HuH-7.5 (cell line): ENCODE measurements around the gene ALDH3B2.
A peak's percentile ranks its signal among the peaks of the same experiment; 100 is the strongest.
"Not testable (repeated sequence)": the region's sequence is repeated elsewhere in the genome, so short reads cannot be mapped to it uniquely, and the experiment has no call there.

ENCODE experiments used
- DNase-seq: peaks from one replicate; pipeline ENCODE4 v3.0.0; 2011; ENCODE audit warnings: low spot score

ALDH3B2 gene

DNA sequence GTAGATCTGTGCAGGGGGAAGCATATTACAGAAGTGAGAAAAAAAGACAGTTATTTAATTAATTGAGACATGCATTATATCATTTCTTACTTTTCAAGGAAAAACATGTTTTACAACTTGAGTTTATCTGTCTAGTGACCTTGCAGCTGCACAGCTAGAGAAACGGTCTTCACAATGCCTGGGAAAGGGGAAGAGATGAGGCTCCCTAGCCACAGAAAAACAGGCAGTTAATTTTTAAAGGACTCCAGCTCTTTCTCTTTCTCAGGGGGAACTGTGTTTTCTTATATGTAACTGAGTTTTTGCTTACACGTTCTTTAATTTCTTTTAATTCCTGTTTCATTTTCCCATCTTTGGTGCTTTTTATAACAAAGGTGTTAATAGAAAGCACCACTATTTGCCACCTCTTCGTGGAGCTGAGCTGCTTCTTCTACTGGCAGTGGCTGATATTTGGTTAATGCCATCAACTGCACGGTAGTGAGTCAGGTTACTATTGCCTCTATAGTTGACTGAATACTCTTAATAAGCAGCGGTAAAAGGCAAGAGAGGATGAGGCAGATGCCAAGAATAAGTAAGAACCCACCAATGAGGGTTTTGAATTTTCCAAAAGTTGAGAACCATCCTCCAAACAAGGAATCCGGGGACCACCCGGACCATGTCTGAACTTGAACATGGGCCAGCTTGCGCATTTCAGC is 11.4 kb upstream of the ALDH3B2 start:
- not testable (repeated sequence) for DNase-seq

DNA sequence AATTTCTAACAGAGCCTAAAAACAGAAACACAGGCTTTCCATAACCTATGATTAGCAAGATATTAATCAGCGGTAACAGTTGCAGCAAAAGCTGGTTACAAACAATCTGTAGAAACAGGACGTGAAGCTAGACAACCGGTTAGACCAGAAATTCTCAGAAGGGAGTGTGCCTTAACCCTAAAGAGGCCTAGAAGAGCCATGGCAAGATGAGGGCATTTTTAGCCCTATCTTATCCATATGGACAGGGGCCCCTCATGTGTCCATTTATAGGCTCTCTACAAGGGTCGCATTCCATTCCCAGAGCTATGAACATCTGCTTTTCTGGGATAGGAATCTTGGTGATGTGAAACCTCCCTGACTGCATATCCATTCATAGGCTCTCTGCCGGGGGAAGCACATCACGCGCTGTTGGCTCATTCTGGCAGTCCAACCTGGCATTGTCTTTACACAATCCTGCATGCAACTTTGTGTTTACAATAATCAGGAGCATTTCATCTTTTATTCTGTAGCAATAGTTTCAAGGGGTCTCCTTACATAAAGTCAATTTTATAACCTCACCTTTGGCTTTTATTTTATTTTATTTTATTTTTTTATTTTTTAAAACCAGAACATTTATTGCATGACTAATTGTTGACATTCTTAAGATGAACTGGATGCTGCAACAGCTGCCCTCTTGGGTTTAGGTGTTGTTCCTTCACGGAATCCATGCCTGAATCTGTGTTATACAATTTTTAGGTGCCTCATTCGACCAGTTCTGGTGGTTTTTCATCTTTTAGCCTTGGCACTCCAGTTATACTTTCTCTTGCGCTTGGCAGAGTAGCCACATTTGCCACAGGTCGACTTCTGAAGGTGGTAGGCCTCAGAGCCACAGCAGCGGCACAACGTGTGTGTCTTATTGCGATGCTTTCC is 8.0 kb upstream of the ALDH3B2 start:
- not testable (repeated sequence) for DNase-seq

DNA sequence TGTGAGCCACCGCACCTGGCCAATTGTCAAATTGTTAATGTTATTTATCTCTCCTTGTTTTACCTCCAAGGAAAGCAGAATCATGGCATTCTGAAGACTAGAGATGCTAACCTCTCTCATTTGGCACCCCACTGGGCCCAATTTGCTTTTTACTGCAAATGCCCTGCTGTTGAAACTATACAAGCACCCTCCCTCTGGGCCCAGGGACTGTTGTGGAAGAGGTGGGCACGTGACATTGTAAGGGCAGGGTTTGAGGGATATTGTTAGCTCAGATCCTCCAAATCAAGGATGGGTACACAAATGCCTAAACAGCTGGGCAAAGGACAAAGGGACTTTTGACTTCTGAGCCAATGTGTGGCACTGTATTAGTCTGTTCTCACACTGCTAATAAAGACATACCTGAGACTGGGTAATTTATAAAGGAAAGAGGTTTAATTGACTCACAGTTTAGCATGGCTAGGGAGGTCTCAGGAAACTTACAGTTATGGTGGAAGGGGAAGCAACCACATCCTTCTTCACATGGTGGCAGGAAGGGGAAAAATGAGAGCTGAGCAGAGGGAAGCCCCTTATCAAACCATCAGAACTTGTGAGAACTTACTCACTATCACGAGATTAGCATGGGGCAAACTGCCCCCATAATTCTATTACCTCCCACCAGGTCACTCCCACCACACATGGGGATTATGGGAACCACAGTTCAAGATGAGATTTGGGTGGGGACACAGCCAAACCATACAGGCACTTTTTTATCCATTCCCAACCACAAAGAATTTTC is 6.5 kb upstream of the ALDH3B2 start:
- DNase-seq = no peak

DNA sequence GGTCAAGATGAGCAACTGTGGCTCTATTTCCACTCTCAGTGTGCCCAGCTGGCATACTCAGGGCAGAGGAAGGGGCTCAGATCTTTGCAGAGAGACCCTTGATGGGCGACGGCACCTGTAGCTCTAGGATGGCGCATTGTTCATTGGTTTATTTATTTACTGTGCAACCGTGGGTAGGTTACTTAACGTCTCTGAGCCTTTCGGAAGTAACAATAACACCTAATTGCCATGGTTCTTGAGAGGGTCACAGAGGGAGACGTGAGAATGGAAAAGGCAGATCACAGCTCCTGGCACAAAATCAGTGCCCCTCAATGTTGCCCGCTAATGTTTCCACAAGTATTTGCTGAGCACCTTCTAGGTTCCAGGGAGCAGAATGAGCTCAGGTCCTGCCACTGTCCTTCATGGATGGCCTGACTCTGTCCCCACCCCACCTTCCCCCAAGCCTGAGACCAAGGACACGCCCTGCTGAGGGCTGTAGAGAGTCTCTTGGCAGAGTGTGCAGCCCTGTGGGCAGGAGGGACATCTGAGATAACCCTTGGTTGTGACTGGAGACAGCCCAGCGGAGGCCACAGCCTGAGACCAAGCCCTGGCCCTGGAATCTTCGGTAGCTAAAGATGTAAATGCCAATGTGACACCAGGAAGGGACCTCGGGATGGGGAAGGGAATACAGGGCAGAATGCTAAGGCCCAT is 780 bp upstream of the ALDH3B2 start:
- no peak for DNase-seq

DNA sequence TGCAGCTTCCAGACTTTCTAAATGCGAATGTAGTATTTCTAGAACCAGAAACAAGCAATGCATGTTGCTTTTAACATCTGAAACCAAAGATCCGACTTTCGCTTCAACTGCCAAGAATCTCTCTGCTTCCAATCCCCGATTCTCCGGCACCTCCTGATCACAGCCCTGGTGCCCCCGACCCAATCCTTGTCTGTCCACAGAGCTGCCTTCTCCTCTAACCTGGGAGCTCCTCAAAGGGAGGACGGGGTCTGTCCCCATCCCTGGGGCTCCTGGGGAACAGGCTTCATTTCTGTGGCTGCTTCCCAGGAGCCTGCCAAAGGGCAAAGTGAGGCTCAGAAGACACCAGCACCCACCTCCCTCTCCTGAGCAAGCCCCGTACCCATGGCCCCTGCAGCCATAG is 521 bp downstream of the ALDH3B2 start:
- DNase-seq = no peak

DNA sequence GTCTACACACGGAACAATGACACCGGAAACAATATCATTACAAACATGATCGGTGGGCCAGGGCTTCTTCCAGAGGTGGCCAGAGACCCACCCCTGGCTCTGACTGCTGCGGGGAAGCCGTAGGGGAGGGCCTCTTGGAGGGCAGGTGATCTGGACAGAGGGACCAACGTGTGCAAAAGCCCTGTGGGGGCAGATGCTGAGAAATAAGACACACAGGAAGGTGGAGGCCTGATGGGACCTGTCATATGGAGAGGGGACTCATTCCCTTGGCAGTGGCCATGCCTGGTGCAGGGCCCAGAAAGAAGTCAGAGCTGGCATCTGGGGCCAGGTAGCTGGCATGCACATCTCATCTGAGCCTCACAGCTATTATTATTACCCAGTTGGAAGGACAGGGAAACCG is 1.1 kb downstream of the ALDH3B2 start:
- no peak for DNase-seq

DNA sequence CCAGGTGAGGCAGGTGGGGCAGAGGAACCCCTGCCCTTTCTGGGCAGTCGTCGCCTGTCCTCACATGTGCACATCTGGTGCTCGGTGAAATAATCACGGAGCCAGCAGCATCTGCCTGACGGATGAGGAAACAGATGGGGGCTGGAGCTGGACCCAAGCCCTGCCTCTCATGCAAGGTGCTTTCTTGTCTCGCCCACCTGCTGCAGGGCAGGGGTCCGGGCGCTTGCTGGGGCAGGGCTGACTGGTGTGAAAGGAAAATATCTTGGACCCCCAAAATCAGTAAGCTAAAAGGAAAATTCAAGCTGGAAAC is 3.3 kb downstream of the ALDH3B2 start:
- no peak for DNase-seq

DNA sequence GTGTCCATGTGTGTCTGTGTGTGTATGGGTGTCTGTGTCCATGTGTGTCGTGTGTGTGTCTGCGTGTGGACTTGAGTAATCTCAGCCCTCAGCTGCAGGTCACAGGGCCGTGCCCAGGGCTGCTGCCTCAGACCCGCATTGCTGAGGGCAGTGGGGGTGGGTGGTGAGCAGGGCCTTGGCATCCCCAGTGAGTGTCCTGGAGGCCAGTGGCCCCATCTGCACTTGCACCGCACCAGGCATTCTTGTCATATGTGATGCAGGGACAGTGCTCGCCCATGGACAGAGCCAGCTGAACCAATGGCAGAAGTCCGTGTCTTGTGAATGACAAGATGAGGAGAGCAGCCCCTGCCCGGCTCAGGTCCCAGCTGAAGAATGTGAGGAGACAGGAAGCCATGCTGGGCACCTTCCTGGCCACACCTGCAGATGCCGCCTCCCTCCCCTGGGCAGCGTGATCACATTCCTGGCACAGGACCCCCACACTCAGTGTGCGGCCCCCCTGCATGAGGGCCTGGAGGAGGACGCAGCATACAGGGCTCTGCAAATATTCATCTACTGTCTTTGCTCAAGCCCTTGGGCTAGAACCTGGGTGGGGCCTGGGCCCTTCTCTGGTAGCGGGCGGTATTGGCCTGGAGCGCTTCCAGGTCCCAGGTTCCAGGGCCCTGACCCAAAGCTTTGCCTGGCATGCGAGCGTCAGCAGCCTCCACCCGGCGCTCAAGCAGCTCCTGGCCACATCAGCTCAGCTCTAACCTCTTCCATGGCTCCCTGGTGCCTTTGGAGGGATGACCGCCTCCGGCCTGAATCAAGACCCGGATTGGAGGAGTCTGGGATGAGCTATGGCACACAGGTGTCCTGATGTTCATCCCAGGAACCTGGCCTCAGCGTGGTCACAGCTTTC is 3.9 kb downstream of the ALDH3B2 start:
- DNase-seq = no peak

DNA sequence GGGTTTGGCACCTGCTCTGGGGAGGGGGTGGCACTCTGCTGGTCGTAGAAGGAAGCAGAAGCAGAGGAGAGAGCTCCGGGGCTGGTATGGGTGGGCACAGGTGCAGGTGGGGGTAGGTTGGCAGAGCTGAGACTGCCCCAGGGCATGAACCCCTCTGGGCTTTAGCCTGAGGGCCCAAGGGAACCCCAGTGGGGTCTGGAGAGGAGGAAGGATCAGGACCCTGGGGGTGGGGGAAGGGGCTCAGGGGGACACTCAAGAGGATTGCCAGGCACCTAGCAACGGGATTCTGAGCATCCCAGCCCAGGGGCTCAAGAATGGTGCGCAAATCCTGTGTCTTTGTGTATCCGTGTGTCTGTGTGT is 6.3 kb downstream of the ALDH3B2 start:
- no peak for DNase-seq

DNA sequence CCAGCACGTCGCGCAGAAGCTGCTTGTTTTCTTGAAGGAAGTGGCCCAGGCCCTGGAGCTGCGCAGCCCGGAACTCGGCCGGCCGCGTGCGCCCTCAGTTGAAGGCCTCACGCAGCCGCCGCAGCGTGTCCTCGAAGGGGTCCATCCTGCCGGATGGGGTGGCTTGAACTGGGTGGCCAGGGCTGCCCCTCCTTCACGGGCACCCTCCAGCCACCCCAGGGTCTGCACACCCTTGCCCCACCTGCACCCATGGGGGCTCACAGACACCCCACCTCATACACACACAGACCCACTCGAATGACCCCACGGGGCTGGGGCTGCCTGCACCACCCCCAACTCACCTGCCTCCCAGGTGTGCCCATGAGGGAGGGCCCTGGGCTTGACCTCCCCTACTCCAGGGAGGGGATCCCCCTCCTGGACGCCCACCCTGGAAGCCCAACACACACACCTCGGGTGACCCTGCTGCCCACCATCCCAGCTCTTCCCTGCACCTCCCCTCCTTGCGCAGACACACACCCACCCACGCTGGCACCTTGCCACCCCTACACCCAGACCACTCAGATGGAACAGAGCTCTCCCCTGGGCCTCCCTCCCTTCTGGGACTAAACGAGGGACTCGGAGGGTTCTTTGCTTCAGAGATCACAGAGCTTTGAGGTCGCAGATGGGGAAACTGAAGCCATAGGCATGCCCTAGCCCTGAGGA is 6.8 kb downstream of the ALDH3B2 start:
- no peak for DNase-seq

DNA sequence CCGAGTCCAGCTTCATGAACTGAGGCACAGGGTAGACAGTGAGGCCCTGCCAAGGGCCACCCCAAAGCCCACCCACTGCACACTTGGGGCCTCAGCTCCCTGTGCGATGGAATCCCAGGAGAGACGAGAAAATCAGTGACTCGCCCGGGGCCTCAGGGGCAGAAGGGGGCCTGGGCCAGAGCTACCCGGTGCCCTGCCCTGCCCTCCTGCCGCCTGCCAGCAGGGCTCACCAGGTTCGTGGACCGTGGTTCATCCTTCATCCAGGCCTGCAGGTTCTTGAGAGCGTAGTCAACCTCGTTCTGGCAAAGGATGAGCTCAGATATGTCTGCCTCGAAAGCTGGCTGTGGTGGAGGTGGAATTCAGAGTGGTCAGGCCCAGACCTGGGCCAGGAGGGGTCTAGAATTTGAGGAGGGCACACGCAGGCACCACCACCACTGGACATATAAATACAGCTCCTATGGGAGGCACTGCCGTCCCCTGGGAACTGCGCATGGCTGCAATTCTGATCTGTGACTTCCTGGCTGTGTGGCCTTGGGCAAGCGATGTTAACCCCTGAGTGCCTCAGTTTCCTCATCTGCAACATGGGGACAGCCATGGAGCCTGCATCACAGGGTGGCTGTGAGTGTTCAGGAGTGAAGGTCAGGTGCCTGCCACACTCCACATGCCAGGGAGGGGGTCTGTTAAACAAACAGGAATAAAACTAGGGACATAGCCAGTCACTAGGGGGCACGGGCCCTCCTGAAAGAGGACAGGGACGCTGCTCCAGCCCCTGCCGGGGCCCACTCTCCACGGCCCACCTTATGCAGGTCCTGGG is 7.5 kb downstream of the ALDH3B2 start:
- DNase-seq = no peak

DNA sequence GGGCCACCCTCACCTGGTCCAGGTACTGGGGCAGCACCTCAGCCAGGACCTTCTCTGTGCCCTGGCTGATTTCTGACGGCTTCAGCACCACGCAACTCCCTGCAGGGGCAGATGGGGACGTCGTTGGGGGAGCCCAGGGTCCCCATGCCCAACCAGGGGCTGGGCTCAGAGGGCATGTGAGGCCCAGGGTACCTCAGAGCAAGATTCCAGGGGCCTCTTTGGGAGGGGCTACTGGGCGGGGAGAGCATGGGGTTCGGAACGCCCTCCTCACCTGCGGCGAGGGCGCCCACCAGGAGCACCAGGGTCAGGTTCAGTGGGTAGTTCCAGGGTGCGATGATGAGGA is 8.1 kb downstream of the ALDH3B2 start:
- DNase-seq = no peak

DNA sequence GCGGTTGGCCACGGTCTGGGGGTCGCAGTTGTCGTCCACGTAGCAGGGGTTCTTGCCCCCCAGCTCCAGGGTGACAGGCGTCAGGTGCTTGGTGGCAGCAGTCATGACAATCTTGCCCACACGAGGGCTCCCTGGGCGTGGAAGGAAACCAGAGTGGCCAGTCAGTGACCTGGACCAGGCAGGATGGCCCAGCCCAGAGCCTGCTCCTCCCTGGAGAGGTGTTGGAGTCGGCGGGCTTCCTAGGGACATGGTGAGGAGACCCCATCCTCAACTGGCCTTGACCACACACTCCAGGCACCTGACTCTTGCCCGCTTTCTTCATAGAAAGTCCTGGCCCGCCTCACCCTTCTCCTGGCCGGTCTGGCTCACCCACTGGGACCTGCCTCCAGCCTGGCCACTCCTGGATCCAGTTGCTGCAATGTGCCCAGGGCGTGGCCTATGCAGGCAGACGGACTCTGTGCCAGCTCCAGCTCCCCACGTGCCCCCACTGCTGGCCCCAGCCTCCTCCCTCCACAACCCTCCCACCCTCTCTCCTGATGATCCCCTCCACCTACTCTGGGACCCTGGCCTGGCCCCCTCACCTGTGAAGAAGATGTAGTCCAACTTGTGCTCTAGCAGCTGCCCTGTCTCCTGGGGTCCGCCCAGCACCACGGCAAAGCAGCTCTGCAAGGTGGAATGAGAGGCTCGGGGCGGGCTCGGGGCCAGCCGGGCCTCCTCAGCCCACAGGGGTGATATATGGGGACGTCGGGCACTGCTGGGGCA is 8.7 kb downstream of the ALDH3B2 start:
- peak; percentile 79 for DNase-seq

DNA sequence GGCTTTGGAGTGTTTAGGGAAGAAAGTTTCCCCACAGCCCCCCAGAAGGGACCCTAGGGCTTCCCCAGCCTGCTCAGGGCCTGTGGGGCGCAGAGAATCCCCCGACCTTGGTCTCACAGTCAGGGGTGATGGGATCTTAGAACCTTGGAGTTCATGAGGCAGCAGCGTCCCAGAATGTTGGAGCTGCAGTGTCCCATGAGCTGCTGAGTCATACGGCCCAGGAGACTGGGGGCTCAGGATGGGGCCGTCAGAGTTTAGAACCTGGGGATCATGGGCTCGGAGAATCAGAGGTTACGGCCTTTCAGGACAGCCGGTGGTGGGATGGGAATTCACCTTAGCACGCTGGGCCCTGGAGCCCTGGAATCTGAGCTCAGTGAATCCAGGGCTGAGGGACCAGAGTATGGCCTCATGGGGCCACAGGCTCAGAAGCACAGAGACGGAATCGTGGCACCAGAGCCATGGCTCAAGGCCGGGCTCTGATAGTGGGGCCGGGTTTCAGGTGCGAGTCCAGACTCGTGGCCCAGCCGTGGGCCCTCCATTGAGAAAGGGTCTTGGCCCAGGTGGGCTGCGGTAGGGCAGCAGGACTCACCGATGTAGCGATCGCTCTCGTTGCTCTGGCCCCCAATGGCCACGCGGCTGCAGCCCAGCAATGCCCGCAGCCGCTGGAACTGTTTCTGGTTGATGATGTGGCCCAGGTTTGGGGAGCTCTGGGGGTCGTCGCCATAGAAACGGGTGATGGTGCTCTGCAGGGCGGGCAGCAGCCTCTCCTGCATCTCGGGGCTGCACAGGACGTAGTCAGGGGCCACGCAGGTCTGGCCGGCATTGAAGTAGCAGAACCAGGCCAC is 9.5 kb downstream of the ALDH3B2 start:
- DNase-seq = peak; percentile 43

DNA sequence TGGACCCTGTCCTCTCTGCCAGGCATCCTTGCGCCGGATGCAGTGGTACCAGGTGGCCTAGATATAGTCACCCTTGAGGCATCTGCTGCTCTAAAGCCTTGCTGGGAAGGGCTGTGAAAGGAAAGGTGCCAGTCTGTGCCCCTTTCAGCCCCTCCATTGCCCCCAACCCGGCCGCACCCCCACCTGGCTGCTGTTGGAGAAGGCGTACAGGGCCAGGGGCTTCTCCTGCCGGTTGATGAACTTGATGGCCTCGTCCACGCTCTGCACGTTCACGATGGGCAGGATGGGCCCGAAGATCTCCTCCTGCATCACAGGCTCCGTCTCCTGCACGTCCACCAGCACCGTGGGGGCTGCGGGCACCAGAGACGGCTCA is 10.2 kb downstream of the ALDH3B2 start:
- peak; percentile 29 for DNase-seq

DNA sequence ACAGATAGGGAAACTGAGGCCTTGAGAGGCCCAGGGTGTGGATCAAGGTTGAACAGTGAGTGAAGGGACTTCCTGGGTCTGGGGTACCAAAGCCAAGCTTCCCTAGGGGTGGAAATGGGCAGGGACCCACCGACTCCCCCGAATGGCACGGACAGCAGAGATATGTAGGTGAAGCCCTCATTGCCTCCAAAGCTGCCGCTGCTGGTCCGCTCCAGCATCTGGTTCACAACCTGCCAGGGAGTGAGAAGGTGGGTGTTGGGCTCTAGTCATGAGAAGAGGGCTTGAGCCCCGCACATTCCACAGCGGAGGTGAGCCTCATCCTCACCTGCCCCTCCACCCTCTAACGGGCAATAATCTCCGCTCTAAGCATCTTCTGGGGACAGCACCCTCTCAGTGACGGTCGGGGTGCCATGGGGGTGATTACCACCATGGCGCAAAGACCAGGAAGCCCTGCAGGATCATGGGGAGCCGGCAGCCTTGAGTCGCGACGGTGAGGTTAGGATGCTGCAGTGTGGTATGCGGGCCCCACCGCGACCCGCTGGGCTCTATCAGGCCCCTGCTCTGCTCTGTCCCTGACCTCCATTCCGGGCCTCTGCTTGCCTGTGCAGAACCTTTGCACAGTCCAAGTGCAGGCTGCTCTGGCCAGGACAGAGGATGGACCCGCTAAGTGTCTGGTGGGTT is 10.8 kb downstream of the ALDH3B2 start:
- peak; percentile 22 for DNase-seq

DNA sequence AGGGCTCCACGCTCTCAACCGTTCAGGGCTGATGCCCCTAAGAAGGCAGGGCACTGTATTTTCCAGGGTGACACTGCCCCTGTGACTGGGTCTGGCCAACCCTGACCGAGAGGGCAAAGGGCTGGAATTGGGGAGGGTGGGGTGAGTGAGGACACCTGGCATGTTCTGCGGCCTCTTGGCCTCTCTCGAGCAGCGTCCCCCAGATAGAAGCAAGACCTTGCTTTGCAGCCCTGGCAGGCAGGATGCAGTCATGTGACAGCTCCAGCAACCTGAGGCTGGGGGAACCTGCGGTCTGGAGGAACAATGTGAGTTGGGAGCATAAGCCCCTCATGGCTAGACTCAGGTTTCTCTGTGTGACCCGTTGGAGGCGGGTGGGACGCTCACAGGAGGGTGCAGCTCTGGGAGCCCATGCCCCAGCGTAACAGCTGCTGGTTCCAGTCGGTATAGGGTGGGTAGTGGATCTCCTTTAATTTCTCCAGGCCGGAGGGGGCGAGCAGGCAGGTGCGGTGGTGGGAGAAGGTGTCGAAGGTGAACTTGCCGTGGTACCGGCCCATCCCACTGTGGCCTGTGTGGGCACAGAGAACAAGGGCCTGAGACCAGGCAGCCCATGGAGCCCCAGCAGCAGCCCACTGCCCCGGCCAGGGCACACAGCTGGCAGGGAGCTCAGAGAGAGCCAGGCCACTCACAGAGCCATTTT is 11.4 kb downstream of the ALDH3B2 start:
- DNase-seq = peak; percentile 23
